Measurements from ENCODE around the gene PRRG2. TPM values are rescaled to one million over a fixed set of nuclear protein-coding genes. Genes with fewer than 3 reads are reported as not detected.
A peak's percentile ranks its signal among the peaks of the same experiment; 100 is the strongest.

PRRG2 gene
- total and polyA plus RNA-seq, 10 of the 15 experiments (the other 5 are each of a cell fraction or from before 2014, with no cell fraction given) = 0.09 to 2.1 (median 0.86) TPM

GRCh38 chr19:49588365-49589122 is 7.4 kb downstream of the PRRG2 start (continued):
- no peak for TF ChIP-seq POLR2AphosphoS2 (IDR thresholded peaks at IDR 0.05; ENCODE audit: low read depth, low read length)
- TF ChIP-seq PAX5 (IDR thresholded peaks at IDR 0.05; ENCODE audit: borderline replicate concordance, low read depth, low read length) = 0 out of 2 replicates have a peak, but pooled peaks have one; percentile 30
- TF ChIP-seq BCL11A (IDR thresholded peaks at IDR 0.05; ENCODE audit: low read depth, low read length) = 0 out of 2 replicates have a peak, but pooled peaks have one; percentile 41
- TF ChIP-seq IKZF2 (IDR thresholded peaks at IDR 0.05) = peak; percentile 60 to 65; a peak in 3 of 4 replicates
- TF ChIP-seq BHLHE40 (IDR thresholded peaks at IDR 0.05; ENCODE audit: borderline replicate concordance in 1 of 2, low read depth in 2 of 2, low read length in 1 of 2) = peak in 1 of 2 experiments; percentile 19; a peak in 1 of 4 replicates
- peak; percentile 54; the same call in 1 of the 2 replicates for TF ChIP-seq DPF2 (IDR thresholded peaks at IDR 0.05)

DNA sequence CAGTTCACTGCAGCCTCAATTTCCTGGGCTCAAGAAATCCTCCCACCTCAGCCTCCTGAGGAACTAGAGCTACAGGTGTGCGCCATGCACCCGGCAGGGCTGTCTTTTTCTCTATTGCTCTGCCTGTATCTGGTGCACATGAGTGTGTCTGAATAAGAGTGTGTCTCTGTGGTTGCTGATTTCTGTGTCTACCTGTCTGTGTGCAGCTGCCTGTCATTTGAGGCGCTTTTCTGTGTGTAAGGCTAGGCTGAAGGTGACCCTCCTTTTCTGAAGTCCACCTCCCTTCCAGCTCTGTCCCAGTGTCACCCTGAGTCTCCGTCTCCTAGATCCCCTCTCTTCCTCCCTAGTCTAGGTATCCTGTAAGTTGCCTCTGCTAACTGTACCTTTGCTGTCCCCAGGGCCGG is 8.4 kb downstream of the PRRG2 start:
- Histone ChIP-seq H3K4me1 (ENCODE audit: control insufficient read depth, insufficient read depth, low read length) (peaks cover 15% of the 10 kb centered on the region), H3K27ac (ENCODE audit: control insufficient read depth, insufficient read depth) (no peak overlapping the region), H3K9ac (ENCODE audit: control insufficient read depth, insufficient read depth, low read length) (no peak overlapping the region), H4K20me1 (ENCODE audit: control insufficient read depth, insufficient read depth) (peaks cover 3% of the 10 kb centered on the region; the same call in 1 of the 2 replicates), H3K27me3 (replicated peaks in 1 of 2; ENCODE audit: control insufficient read depth in 2 of 2, insufficient read depth in 2 of 2, low read length in 1 of 2) (no peaks in the 10 kb centered on the region), H2AFZ (ENCODE audit: control insufficient read depth, low read depth, low read length) (no peak overlapping the region), H3K9me3 (replicated peaks; ENCODE audit: control insufficient read depth, insufficient read depth, low read length) (no peaks in the 10 kb centered on the region), H3K36me3 (ENCODE audit: control insufficient read depth in 2 of 2, insufficient read depth in 2 of 2, low read length in 1 of 2) (peaks cover 0 to 4% of the 10 kb centered on the region in 2 experiments; a peak in 2 of 4 replicates), H3K79me2 (ENCODE audit: control insufficient read depth, insufficient read depth, low read length) (peaks cover 28% of the 10 kb centered on the region), H3K4me3 (no peak overlapping the region), H3K4me2 (ENCODE audit: control insufficient read depth, insufficient read depth) (peak overlapping the region; percentile 38; the same call in 1 of the 2 replicates)
- ChIA-PET CTCF (interaction anchor here (0.9 to 1.4 kb wide), 3 partner anchors 19 to 83 kb away, joined by 3 read pairs; no protein-coding TSS in a partner anchor), POLR2A (interaction anchor here (0.5 to 2.1 kb wide), 10 partner anchors 9 to 271 kb away, joined by 3 to 23 read pairs (median 4); partner anchors contain the start of genes NOSIP, PRMT1, PRRG2 and RCN3), SMC1A (ENCODE audit: uncharacterized antibody, unreplicated experiment) (interaction anchor here (2.2 kb wide), 1 partner anchor 9 kb away, joined by 7 read pairs; the partner anchor contains the start of genes NOSIP and PRRG2), RAD21 (ENCODE audit: unreplicated experiment) (interaction anchor here (0.6 to 1.2 kb wide), 3 partner anchors 51 to 87 kb away, joined by 3 to 9 read pairs (median 3); partner anchors contain the start of gene RRAS)
- TF ChIP-seq YBX1 (IDR thresholded peaks at IDR 0.05) (no peak), SIN3A (IDR thresholded peaks at IDR 0.05; ENCODE audit: low read depth, low read length) (0 out of 2 replicates have a peak, but pooled peaks have one; percentile 2)
- TF ChIP-seq, protein P1, sequence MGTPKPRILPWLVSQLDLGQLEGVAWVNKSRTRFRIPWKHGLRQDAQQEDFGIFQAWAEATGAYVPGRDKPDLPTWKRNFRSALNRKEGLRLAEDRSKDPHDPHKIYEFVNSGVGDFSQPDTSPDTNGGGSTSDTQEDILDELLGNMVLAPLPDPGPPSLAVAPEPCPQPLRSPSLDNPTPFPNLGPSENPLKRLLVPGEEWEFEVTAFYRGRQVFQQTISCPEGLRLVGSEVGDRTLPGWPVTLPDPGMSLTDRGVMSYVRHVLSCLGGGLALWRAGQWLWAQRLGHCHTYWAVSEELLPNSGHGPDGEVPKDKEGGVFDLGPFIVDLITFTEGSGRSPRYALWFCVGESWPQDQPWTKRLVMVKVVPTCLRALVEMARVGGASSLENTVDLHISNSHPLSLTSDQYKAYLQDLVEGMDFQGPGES (IDR thresholded peaks at IDR 0.05) = no peak
- WGBS (ENCODE audit: insufficient coverage, insufficient replicate concordance, low lambda C conversion rate, missing lambda C conversion rate) = 65% methylated on average over 5 of the region's 5 CpGs
- no peak for ATAC-seq
- intact Hi-C loops (cut with micrococcal nuclease; ENCODE audit: unreplicated experiment) = no loop called here
- no TSS peak for BruUV-seq (replicated peaks)
- in situ Hi-C loops (cut with MboI) = no loop called here
- no peak for DNase-seq (ENCODE audit: low read depth, low spot score)
- no peak for FAIRE-seq
